Endodermal cell (in vitro differentiated cells): ENCODE data around the gene ADGRF4. TPM values are rescaled to one million over a fixed set of nuclear protein-coding genes. Genes with fewer than 3 reads are reported as not detected.

Experiments used
- DNase-seq: peaks from one replicate; pipeline ENCODE4 v3.0.0-alpha.2; 2017
- H3K27ac ChIP-seq: 2 replicates; pipeline ENCODE4 v1.5.1; 2013; ENCODE audit warnings: mild to moderate bottlenecking, low read depth, low read length, moderate library complexity
- H3K27me3 ChIP-seq: 2 replicates; pipeline ENCODE4 v1.6.1; 2013; ENCODE audit warnings: mild to moderate bottlenecking, low read length, moderate library complexity; ENCODE audit not compliant: insufficient read depth, control insufficient read depth, poor library complexity, severe bottlenecking
- H3K36me3 ChIP-seq: 2 replicates; pipeline ENCODE4 v1.7.0; 2013; ENCODE audit warnings: mild to moderate bottlenecking, low read length, moderate library complexity; ENCODE audit not compliant: control insufficient read depth, insufficient read depth
- H3K4me1 ChIP-seq: one replicate; pipeline ENCODE4 v1.7.0; 2013; ENCODE audit warnings: low read length; ENCODE audit not compliant: control insufficient read depth, insufficient read depth
- H3K4me3 ChIP-seq: 2 replicates; pipeline ENCODE4 v1.5.1; 2013; ENCODE audit warnings: mild to moderate bottlenecking, low read length, moderate library complexity
- H3K9ac ChIP-seq: 2 replicates; pipeline ENCODE4 v1.6.1; 2013; ENCODE audit warnings: mild to moderate bottlenecking, low read length, moderate library complexity; ENCODE audit not compliant: poor library complexity, severe bottlenecking; ENCODE audit errors: extremely low read depth
- H3K9me3 ChIP-seq: 2 replicates; pipeline ENCODE4 v1.6.1; 2013; ENCODE audit warnings: mild to moderate bottlenecking, low read length, moderate library complexity; ENCODE audit not compliant: control insufficient read depth
- H3K27ac Mint-ChIP-seq: 2 replicates; pipeline ENCODE4 v1.8.0; 2020; ENCODE audit warnings: mixed read lengths
- H3K27me3 Mint-ChIP-seq: 2 replicates; pipeline ENCODE4 v1.8.0; 2021; ENCODE audit warnings: mild to moderate bottlenecking, mixed read lengths; ENCODE audit not compliant: insufficient read depth
- H3K36me3 Mint-ChIP-seq: 2 replicates; pipeline ENCODE4 v1.8.0; 2020; ENCODE audit warnings: low read depth, mixed read lengths
- H3K4me1 Mint-ChIP-seq: 2 replicates; pipeline ENCODE4 v1.8.0; 2020; ENCODE audit warnings: mixed read lengths
- H3K4me3 Mint-ChIP-seq: 2 replicates; pipeline ENCODE4 v1.8.0; 2020; ENCODE audit warnings: mild to moderate bottlenecking, moderate library complexity, mixed read lengths
- H3K9me3 Mint-ChIP-seq: 2 replicates; pipeline ENCODE4 v1.8.0; 2020; ENCODE audit warnings: mild to moderate bottlenecking, mixed read lengths
- WGBS, 2 experiments: methylation state at CpG; one replicate each; pipeline versions ENCODE4 v1.1.5 to v1.1.7; 2013; ENCODE audit warnings: missing lambda C conversion rate in 2 of 2, mixed read lengths in 1 of 2; ENCODE audit not compliant: insufficient coverage in 1 of 2, insufficient read length in 1 of 2; 5-methylcytosine and 5-hydroxymethylcytosine counted together
- total RNA-seq, 2 donors: library from RNA; stranded (reverse); fragmentation: NEBNext Ultra II Directional in 1 of 2; extraction: Animal tissue kit (Norgen Biotek cat#: 25700) in 1 of 2; gene quantifications; 2 replicates in 1 of 2; 3 replicates in 1 of 2; pipeline ENCODE4 v1.2.1, GENCODE V29; 2021
- TF ChIP-seq, protein P1 (sequence below): fragments of 200-600 bp; sonication (generic); conservative IDR thresholded peaks from 2 replicates; pipeline ENCODE4 v1.5.0; 2021; ENCODE audit warnings: antibody characterized with exemption, mild to moderate bottlenecking

The ADGRF4 gene
- total RNA-seq, 2 donors from 2014 or later, result 0.18 to 1.3 TPM

DNA sequence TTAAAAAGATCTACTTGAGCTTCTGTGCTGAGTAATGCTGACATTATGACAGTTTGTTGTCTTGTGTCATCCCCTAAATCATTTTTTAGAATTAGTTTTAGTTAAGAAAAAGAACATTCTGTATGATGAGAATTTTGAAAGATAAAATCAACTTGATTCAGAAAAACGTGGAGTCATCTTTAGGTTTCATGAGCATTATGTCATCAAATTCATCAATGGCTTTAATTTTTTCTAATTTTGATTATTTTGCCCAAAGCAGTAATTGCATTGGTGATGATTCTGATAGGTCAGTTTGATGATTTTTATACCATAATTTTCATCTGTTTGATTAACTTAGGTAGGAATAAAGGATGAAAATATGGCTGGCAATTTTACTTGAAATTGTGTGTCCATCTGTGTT is 26.6 kb upstream of the ADGRF4 start:
- no peaks in the 10 kb centered on the region for H3K27me3 Mint-ChIP-seq
- H3K9me3 Mint-ChIP-seq, result no peaks in the 10 kb centered on the region
- 76 to 100% methylated on average over 1 of the region's 1 CpG for WGBS, 2 experiments
- DNase-seq, result no peak
- H3K4me3 ChIP-seq, result peak overlapping the region; percentile 42
- H3K4me1 ChIP-seq, result peaks cover 3% of the 10 kb centered on the region
- no peak overlapping the region for H3K27ac Mint-ChIP-seq
- H3K9ac ChIP-seq, result peak overlapping the region; percentile 92
- H3K4me3 Mint-ChIP-seq, result no peak overlapping the region
- TF ChIP-seq, protein P1, sequence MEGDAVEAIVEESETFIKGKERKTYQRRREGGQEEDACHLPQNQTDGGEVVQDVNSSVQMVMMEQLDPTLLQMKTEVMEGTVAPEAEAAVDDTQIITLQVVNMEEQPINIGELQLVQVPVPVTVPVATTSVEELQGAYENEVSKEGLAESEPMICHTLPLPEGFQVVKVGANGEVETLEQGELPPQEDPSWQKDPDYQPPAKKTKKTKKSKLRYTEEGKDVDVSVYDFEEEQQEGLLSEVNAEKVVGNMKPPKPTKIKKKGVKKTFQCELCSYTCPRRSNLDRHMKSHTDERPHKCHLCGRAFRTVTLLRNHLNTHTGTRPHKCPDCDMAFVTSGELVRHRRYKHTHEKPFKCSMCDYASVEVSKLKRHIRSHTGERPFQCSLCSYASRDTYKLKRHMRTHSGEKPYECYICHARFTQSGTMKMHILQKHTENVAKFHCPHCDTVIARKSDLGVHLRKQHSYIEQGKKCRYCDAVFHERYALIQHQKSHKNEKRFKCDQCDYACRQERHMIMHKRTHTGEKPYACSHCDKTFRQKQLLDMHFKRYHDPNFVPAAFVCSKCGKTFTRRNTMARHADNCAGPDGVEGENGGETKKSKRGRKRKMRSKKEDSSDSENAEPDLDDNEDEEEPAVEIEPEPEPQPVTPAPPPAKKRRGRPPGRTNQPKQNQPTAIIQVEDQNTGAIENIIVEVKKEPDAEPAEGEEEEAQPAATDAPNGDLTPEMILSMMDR, result no peak
- no peaks in the 10 kb centered on the region for H3K27me3 ChIP-seq
- H3K27ac ChIP-seq, result no peak overlapping the region
- H3K36me3 ChIP-seq, result peaks cover 47% of the 10 kb centered on the region
- H3K36me3 Mint-ChIP-seq, result peaks cover 18% of the 10 kb centered on the region
- H3K4me1 Mint-ChIP-seq, result peaks cover 43% of the 10 kb centered on the region
- peaks cover 12% of the 10 kb centered on the region for H3K9me3 ChIP-seq

GRCh38 chr6:47672816-47673215 is 25.6 kb upstream of the ADGRF4 start:
- no peak overlapping the region for H3K4me3 ChIP-seq
- DNase-seq, result no peak
- H3K9ac ChIP-seq, result no peak overlapping the region
- peaks cover 3% of the 10 kb centered on the region for H3K4me1 ChIP-seq
- 78 to 91% methylated on average over 1 of the region's 1 CpG for WGBS, 2 experiments
- H3K27ac ChIP-seq, result no peak overlapping the region
- Mint-ChIP-seq H3K27ac (no peak overlapping the region), H3K4me3 (no peak overlapping the region), H3K36me3 (peaks cover 18% of the 10 kb centered on the region), H3K27me3 (no peaks in the 10 kb centered on the region), H3K4me1 (peaks cover 33% of the 10 kb centered on the region), H3K9me3 (no peaks in the 10 kb centered on the region)
- no peaks in the 10 kb centered on the region for H3K27me3 ChIP-seq
- TF ChIP-seq, protein P1, result no peak
- peaks cover 12% of the 10 kb centered on the region for H3K9me3 ChIP-seq
- H3K36me3 ChIP-seq, result peaks cover 44% of the 10 kb centered on the region

GRCh38 chr6:47674673-47675072 is 23.7 kb upstream of the ADGRF4 start:
- peaks cover 21% of the 10 kb centered on the region for H3K36me3 Mint-ChIP-seq
- peaks cover 17% of the 10 kb centered on the region for H3K4me1 Mint-ChIP-seq
- no peak overlapping the region for H3K4me3 Mint-ChIP-seq
- H3K27ac ChIP-seq, result no peak overlapping the region
- H3K4me3 ChIP-seq, result no peak overlapping the region
- H3K27me3 ChIP-seq, result no peaks in the 10 kb centered on the region
- peaks cover 56% of the 10 kb centered on the region for H3K36me3 ChIP-seq
- whole genome bisulfite sequencing, 2 experiments, result 90 to 99% methylated on average over 2 to 3 of the region's 3 CpGs
- H3K27ac Mint-ChIP-seq, result no peak overlapping the region
- H3K9me3 Mint-ChIP-seq, result no peaks in the 10 kb centered on the region
- DNase-seq, result no peak
- TF ChIP-seq, protein P1, result no peak
- peaks cover 12% of the 10 kb centered on the region for H3K9me3 ChIP-seq
- H3K4me1 ChIP-seq, result no peaks in the 10 kb centered on the region
- no peak overlapping the region for H3K9ac ChIP-seq
- no peaks in the 10 kb centered on the region for H3K27me3 Mint-ChIP-seq
